Breast epithelium (tissue), 4 donors: Measurements from ENCODE around the gene DNASE1L1. TPM values are rescaled to one million over a fixed set of nuclear protein-coding genes. Genes with fewer than 3 reads are reported as not detected.
"Not testable (repeated sequence)": the region's sequence is repeated elsewhere in the genome, so short reads cannot be mapped to it uniquely, and the experiment has no call there.

Experiments
- DNase-seq, 2 donors: peaks; one replicate each; pipeline ENCODE4 v3.0.0-alpha.2; 2019; ENCODE audit warnings: low spot score in 2 of 2
- H3K27ac ChIP-seq, 2 donors: fragments of 200-600 bp; sonication (generic) in 1 of 2; one replicate each; pipeline ENCODE4 v1.5.1; 2016 to 2019; ENCODE audit warnings: mild to moderate bottlenecking in 1 of 2
- H3K27me3 ChIP-seq, 2 donors: fragments of 200-600 bp; sonication (generic) in 1 of 2; one replicate each; pipeline versions ENCODE4 v1.5.1 to v1.6.0; 2017 to 2019; ENCODE audit warnings: control low read depth in 1 of 2, mild to moderate bottlenecking in 1 of 2
- H3K36me3 ChIP-seq: fragments of 200-600 bp; one replicate; pipeline ENCODE4 v1.5.1; 2019
- H3K4me1 ChIP-seq, 2 donors: fragments of 200-600 bp; sonication (generic); one replicate each; pipeline ENCODE4 v1.5.1; 2016 to 2019; ENCODE audit warnings: control low read depth in 1 of 2
- H3K4me3 ChIP-seq, 3 donors: fragments of 200-600 bp; sonication (generic); 1 replicate in 2 of 3; 2 replicates in 1 of 3; pipeline ENCODE4 v1.5.1; 2016 to 2019; ENCODE audit warnings: mild to moderate bottlenecking in 3 of 3, moderate library complexity in 2 of 3
- H3K9me3 ChIP-seq, 2 donors: fragments of 200-600 bp; sonication (generic) in 1 of 2; one replicate each; pipeline ENCODE4 v1.5.1; 2016 to 2019; ENCODE audit warnings: control low read depth in 1 of 2
- CTCF ChIP-seq, 3 donors: fragments of 450-650 bp; IDR thresholded peaks; one replicate each; pipeline ENCODE4 v1.5.1; 2016 to 2017; ENCODE audit warnings: antibody characterized with exemption in 3 of 3, mild to moderate bottlenecking in 3 of 3, moderate library complexity in 3 of 3
- POLR2A ChIP-seq: fragments of 450-650 bp; IDR thresholded peaks from one replicate; pipeline ENCODE4 v1.6.1; 2016; ENCODE audit warnings: antibody characterized with exemption, mild to moderate bottlenecking, moderate library complexity
- POLR2AphosphoS5 ChIP-seq, 3 donors: sonication (generic); formaldehyde crosslinking; IDR thresholded peaks; one replicate each; pipeline ENCODE4 v1.6.1; 2017; ENCODE audit warnings: antibody characterized with exemption in 3 of 3
- intact Hi-C: fragments of 100-400 bp; cut with DNase I; formaldehyde crosslinking; loops from one replicate; pipeline ENCODE4 v1.15.1; 2023; ENCODE audit warnings: low total_unique reads
- total RNA-seq, 3 donors: library from RNA; depleted of rRNA; stranded (reverse); fragments of >200 nt; gene quantifications; one replicate each; pipeline ENCODE4 v1.1.0, GENCODE V29; 2016

Gene DNASE1L1
- total RNA-seq, 3 donors from 2014 or later = 26.2 to 44.3 (median 26.9) TPM

- TF ChIP-seq CTCF (IDR thresholded peaks at IDR 0.05) (no peak), POLR2A (no peak), POLR2AphosphoS5 (IDR thresholded peaks at IDR 0.05) (no peak)
- no peaks in the 10 kb centered on the region for H3K4me1 ChIP-seq
- no peaks in the 10 kb centered on the region for H3K9me3 ChIP-seq
- intact Hi-C loops = no loop called here
- peaks cover 0 to 18% of the 10 kb centered on the region in 2 donors for H3K27me3 ChIP-seq
- peak overlapping the region; percentile 50 to 55 for H3K27ac ChIP-seq
- no peak for DNase-seq
- H3K36me3 ChIP-seq = no peaks in the 10 kb centered on the region
- H3K4me3 ChIP-seq = no peak overlapping the region
Measured at GRCh38 chrX:154402622-154403127, 6.4 kb downstream of the DNASE1L1 start.

- H3K36me3 ChIP-seq = no peaks in the 10 kb centered on the region
- DNase-seq = no peak
- no peaks in the 10 kb centered on the region for H3K4me1 ChIP-seq
- no peaks in the 10 kb centered on the region for H3K9me3 ChIP-seq
- peaks cover 0 to 18% of the 10 kb centered on the region in 2 donors for H3K27me3 ChIP-seq
- TF ChIP-seq POLR2AphosphoS5 (IDR thresholded peaks at IDR 0.05) (no peak), POLR2A (no peak), CTCF (IDR thresholded peaks at IDR 0.05) (no peak)
- intact Hi-C loops = no loop called here
- H3K4me3 ChIP-seq = no peak overlapping the region
- peak overlapping the region; percentile 50 to 55 for H3K27ac ChIP-seq
Measured at GRCh38 chrX:154401918-154402621, 7.0 kb downstream of the DNASE1L1 start.

- Histone ChIP-seq H3K27ac (peak overlapping the region in 1 of 2 donors; percentile 22), H3K36me3 (no peaks in the 10 kb centered on the region), H3K9me3 (no peaks in the 10 kb centered on the region), H3K27me3 (peaks cover 0 to 18% of the 10 kb centered on the region in 2 donors), H3K4me1 (no peaks in the 10 kb centered on the region), H3K4me3 (no peak overlapping the region)
- intact Hi-C loops = no loop called here
- TF ChIP-seq POLR2A = no peak
- TF ChIP-seq POLR2AphosphoS5 (IDR thresholded peaks at IDR 0.05) = peak in 1 of 3 donors; percentile 47
- DNase-seq = no peak
Measured at GRCh38 chrX:154401045-154401799, 7.8 kb downstream of the DNASE1L1 start.

- Histone ChIP-seq H3K27me3 (peaks cover 0 to 18% of the 10 kb centered on the region in 2 donors), H3K4me3 (peak overlapping the region in 1 of 3 donors; percentile 84), H3K27ac (peak overlapping the region in 1 of 2 donors; percentile 66)
- H3K36me3 ChIP-seq, H3K4me1 ChIP-seq, DNase-seq, intact Hi-C loops, H3K9me3 ChIP-seq: not testable (repeated sequence)
Measured at GRCh38 chrX:154400369-154400817, 8.7 kb downstream of the DNASE1L1 start.

GRCh38 chrX:154399527-154400368, 9.3 kb downstream of the DNASE1L1 start:
- Histone ChIP-seq H3K36me3 (no peaks in the 10 kb centered on the region), H3K9me3 (no peaks in the 10 kb centered on the region), H3K4me1 (no peaks in the 10 kb centered on the region), H3K4me3 (peak overlapping the region; percentile 69 to 84 (median 72)), H3K27me3 (peaks cover 0 to 17% of the 10 kb centered on the region in 2 donors), H3K27ac (peak overlapping the region; percentile 96 to 97)
- DNase-seq = no peak
- intact Hi-C loops = no loop called here
- TF ChIP-seq CTCF (IDR thresholded peaks at IDR 0.05) (no peak), POLR2A (no peak), POLR2AphosphoS5 (IDR thresholded peaks at IDR 0.05) (peak in 1 of 3 donors; percentile 12)
